ENCODE data around the gene IMP4. TPM values are rescaled to one million over a fixed set of nuclear protein-coding genes. Genes with fewer than 3 reads are reported as not detected.

IMP4 gene
- polyA plus RNA-seq, 3 donors: 57.6 to 81.2 (median 58.5) TPM

DNA sequence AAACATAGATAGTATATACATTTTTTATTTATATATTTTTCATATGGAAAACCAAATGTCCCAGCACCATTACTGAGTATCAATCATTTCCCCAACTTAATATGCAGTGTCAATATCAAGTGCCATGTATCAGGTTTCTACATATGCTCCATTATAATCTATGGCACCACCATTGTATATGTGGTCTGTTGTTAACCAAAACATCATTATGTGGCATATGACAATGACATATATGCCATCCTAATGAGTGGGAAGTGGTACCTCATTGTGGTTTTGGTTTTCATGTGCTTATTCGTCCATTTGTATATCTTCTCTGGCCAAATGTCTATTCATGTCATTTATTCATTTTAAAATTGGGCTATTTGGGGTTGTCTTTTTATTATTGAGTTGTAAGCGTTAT, 22.4 kb downstream of the IMP4 start:
- no peaks in the 10 kb centered on the region for H3K27me3 ChIP-seq (ENCODE audit: control insufficient read depth in 2 of 2, insufficient read depth in 2 of 2, low read length in 2 of 2)
- DNase-seq: no peak
- no peak overlapping the region for H2AFZ ChIP-seq (ENCODE audit: insufficient read depth, low read depth, low read length, poor library complexity, severe bottlenecking)
- peaks cover 22% of the 10 kb centered on the region for H3K79me2 ChIP-seq (ENCODE audit: insufficient read depth, low read length)
- H3K27ac ChIP-seq (ENCODE audit: low read depth in 1 of 2, low read length in 2 of 2): no peak overlapping the region
- H3K4me1 ChIP-seq (ENCODE audit: control insufficient read depth in 1 of 2, insufficient read depth in 2 of 2, low read length in 2 of 2): peaks cover 22 to 23% of the 10 kb centered on the region in 2 donors
- no CpG with 5 or more reads among the region's 2 CpGs for WGBS (ENCODE audit: insufficient coverage)
- no peak overlapping the region for H3K4me2 ChIP-seq (replicated peaks; ENCODE audit: extremely low read depth, low read length, poor library complexity, severe bottlenecking)
- H4K20me1 ChIP-seq (ENCODE audit: insufficient read depth, low read length): peaks cover 14% of the 10 kb centered on the region
- H3K9me3 Mint-ChIP-seq: peaks cover 0 to 1% (median 0%) of the 10 kb centered on the region in 7 donors
- H3K9me3 ChIP-seq (replicated peaks in 1 of 2; ENCODE audit: control insufficient read depth in 1 of 2, insufficient read depth in 1 of 2, low read length in 2 of 2): no peaks in the 10 kb centered on the region
- TF ChIP-seq, protein P1, sequence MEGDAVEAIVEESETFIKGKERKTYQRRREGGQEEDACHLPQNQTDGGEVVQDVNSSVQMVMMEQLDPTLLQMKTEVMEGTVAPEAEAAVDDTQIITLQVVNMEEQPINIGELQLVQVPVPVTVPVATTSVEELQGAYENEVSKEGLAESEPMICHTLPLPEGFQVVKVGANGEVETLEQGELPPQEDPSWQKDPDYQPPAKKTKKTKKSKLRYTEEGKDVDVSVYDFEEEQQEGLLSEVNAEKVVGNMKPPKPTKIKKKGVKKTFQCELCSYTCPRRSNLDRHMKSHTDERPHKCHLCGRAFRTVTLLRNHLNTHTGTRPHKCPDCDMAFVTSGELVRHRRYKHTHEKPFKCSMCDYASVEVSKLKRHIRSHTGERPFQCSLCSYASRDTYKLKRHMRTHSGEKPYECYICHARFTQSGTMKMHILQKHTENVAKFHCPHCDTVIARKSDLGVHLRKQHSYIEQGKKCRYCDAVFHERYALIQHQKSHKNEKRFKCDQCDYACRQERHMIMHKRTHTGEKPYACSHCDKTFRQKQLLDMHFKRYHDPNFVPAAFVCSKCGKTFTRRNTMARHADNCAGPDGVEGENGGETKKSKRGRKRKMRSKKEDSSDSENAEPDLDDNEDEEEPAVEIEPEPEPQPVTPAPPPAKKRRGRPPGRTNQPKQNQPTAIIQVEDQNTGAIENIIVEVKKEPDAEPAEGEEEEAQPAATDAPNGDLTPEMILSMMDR (IDR thresholded peaks at IDR 0.05): no peak
- H3K36me3 Mint-ChIP-seq: peaks cover 25 to 41% of the 10 kb centered on the region in 2 donors
- peaks cover 37% of the 10 kb centered on the region for H3K4me1 Mint-ChIP-seq
- no peak overlapping the region for H3K4me3 ChIP-seq (replicated peaks in 1 of 3; ENCODE audit: low read depth in 2 of 3, low read length in 3 of 3)
- H3K9ac ChIP-seq (ENCODE audit: insufficient read depth, low read length, poor library complexity, severe bottlenecking): no peak overlapping the region
- H3K36me3 ChIP-seq (replicated peaks in 1 of 2; ENCODE audit: control insufficient read depth in 1 of 2, insufficient read depth in 2 of 2, low read length in 2 of 2): peaks cover 2 to 10% of the 10 kb centered on the region in 2 donors
- no peak overlapping the region for H3K4me3 Mint-ChIP-seq
- intact Hi-C loops (cut with micrococcal nuclease): no loop called here
- H3K27ac Mint-ChIP-seq: no peak overlapping the region
- H3K27me3 Mint-ChIP-seq (ENCODE audit: low read depth in 3 of 3): no peaks in the 10 kb centered on the region

DNA sequence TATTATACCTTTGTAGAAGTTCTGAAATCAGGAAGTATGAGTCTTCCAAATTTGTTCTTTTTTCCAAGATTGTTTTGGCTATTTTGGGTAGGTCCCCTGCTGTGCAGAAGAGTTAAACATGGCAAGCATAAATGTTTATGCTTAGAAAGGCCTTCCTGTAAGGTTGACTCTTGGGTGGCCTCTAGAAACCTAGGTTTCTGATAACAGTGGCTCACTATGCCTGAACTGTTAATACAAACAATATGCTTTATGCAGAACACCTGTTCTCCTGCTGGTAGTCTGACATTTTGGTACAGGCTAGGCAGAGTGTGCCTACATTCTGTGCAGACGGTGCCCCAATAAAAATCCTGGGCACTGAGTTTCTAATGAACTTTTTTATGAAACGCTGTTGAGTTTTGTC, 23.3 kb downstream of the IMP4 start:
- no peak for DNase-seq
- Histone ChIP-seq H3K9me3 (replicated peaks in 1 of 2; ENCODE audit: control insufficient read depth in 1 of 2, insufficient read depth in 1 of 2, low read length in 2 of 2) (no peaks in the 10 kb centered on the region), H3K36me3 (replicated peaks in 1 of 2; ENCODE audit: control insufficient read depth in 1 of 2, insufficient read depth in 2 of 2, low read length in 2 of 2) (peaks cover 11 to 18% of the 10 kb centered on the region in 2 donors), H3K9ac (ENCODE audit: insufficient read depth, low read length, poor library complexity, severe bottlenecking) (no peak overlapping the region), H3K4me2 (replicated peaks; ENCODE audit: extremely low read depth, low read length, poor library complexity, severe bottlenecking) (no peak overlapping the region), H3K4me1 (ENCODE audit: control insufficient read depth in 1 of 2, insufficient read depth in 2 of 2, low read length in 2 of 2) (peaks cover 31 to 32% of the 10 kb centered on the region in 2 donors), H3K79me2 (ENCODE audit: insufficient read depth, low read length) (peaks cover 29% of the 10 kb centered on the region), H3K27ac (ENCODE audit: low read depth in 1 of 2, low read length in 2 of 2) (no peak overlapping the region), H3K4me3 (replicated peaks in 1 of 3; ENCODE audit: low read depth in 2 of 3, low read length in 3 of 3) (no peak overlapping the region), H4K20me1 (ENCODE audit: insufficient read depth, low read length) (peaks cover 11% of the 10 kb centered on the region), H2AFZ (ENCODE audit: insufficient read depth, low read depth, low read length, poor library complexity, severe bottlenecking) (no peak overlapping the region), H3K27me3 (ENCODE audit: control insufficient read depth in 2 of 2, insufficient read depth in 2 of 2, low read length in 2 of 2) (no peaks in the 10 kb centered on the region)
- Mint-ChIP-seq H3K9me3 (peaks cover 0 to 3% (median 0%) of the 10 kb centered on the region in 7 donors), H3K36me3 (peaks cover 31 to 43% of the 10 kb centered on the region in 2 donors), H3K4me1 (peaks cover 41% of the 10 kb centered on the region), H3K27ac (no peak overlapping the region), H3K4me3 (no peak overlapping the region), H3K27me3 (ENCODE audit: low read depth in 3 of 3) (peaks cover 0 to 2% (median under 1%) of the 10 kb centered on the region in 3 donors)
- intact Hi-C loops (cut with micrococcal nuclease): no loop called here
- 95% methylated on average over 2 of the region's 2 CpGs for whole genome bisulfite sequencing (ENCODE audit: insufficient coverage)
- TF ChIP-seq, protein P1 (IDR thresholded peaks at IDR 0.05): no peak

All from CD14-positive monocyte (primary cell).